Kidney epithelial cell (primary cell): ENCODE data around the gene TSPAN11. TPM values are rescaled to one million over a fixed set of nuclear protein-coding genes. Genes with fewer than 3 reads are reported as not detected.

Experiments used
- DNase-seq: peaks from one replicate; pipeline ENCODE4 v3.0.0-alpha.2; 2010; ENCODE audit warnings: low read depth
- H3K27me3 ChIP-seq: 2 replicates; pipeline ENCODE4 v1.6.0; 2011; ENCODE audit warnings: low read length; ENCODE audit not compliant: control insufficient read depth, insufficient read depth
- H3K36me3 ChIP-seq: 2 replicates; pipeline ENCODE4 v1.5.1; 2011; ENCODE audit warnings: low read length; ENCODE audit not compliant: control insufficient read depth, insufficient read depth
- H3K4me3 ChIP-seq: 2 replicates; pipeline ENCODE4 v1.5.1; 2011; ENCODE audit warnings: low read depth, mild to moderate bottlenecking, control low read depth, low read length
- CTCF ChIP-seq: IDR thresholded peaks from 2 replicates; pipeline ENCODE4 v1.5.1; 2011; ENCODE audit warnings: mild to moderate bottlenecking, moderate library complexity, low read length, control low read depth, inconsistent platforms; ENCODE audit not compliant: insufficient read depth, poor library complexity, severe bottlenecking
- total RNA-seq: library from RNA; depleted of rRNA; stranded (reverse); fragments of >200 nt; gene quantifications from 2 replicates; pipeline ENCODE4 v1.2.3, GENCODE V29; 2015

The TSPAN11 gene
- total RNA-seq, 1 donor from 2014 or later, result 5.2 TPM

- no peak for DNase-seq
- H3K36me3 ChIP-seq, result no peaks in the 10 kb centered on the region
- H3K4me3 ChIP-seq, result no peak overlapping the region
- peaks cover 17% of the 10 kb centered on the region for H3K27me3 ChIP-seq
- no peak for TF ChIP-seq CTCF
These were observed 42.5 kb downstream of the TSPAN11 start for GRCh38 chr12:30969006-30969405.

GRCh38 chr12:30969606-30970395 lies 43.3 kb downstream of the TSPAN11 start:
- H3K36me3 ChIP-seq, result no peaks in the 10 kb centered on the region
- no peak overlapping the region for H3K4me3 ChIP-seq
- no peak for TF ChIP-seq CTCF
- no peak for DNase-seq
- peaks cover 18% of the 10 kb centered on the region for H3K27me3 ChIP-seq

- no peaks in the 10 kb centered on the region for H3K36me3 ChIP-seq
- TF ChIP-seq CTCF, result no peak
- H3K27me3 ChIP-seq, result peaks cover 23% of the 10 kb centered on the region
- DNase-seq, result no peak
- no peak overlapping the region for H3K4me3 ChIP-seq
These were observed 44.1 kb downstream of the TSPAN11 start for GRCh38 chr12:30970559-30971197.

- Histone ChIP-seq H3K36me3 (no peaks in the 10 kb centered on the region), H3K4me3 (no peak overlapping the region), H3K27me3 (peaks cover 24% of the 10 kb centered on the region)
- TF ChIP-seq CTCF, result no peak
- no peak for DNase-seq
These were observed 45.5 kb downstream of the TSPAN11 start for GRCh38 chr12:30972035-30972434.

GRCh38 chr12:30973175-30973574 lies 46.6 kb downstream of the TSPAN11 start:
- Histone ChIP-seq H3K4me3 (no peak overlapping the region), H3K36me3 (no peaks in the 10 kb centered on the region), H3K27me3 (peaks cover 20% of the 10 kb centered on the region)
- TF ChIP-seq CTCF, result no peak
- no peak for DNase-seq
